GM18502 (cell line): ENCODE data around the gene RHO.
"Not testable (repeated sequence)": the region's sequence is repeated elsewhere in the genome, so short reads cannot be mapped to it uniquely, and the experiment has no call there.

ENCODE experiments used
- ATAC-seq: cut with Tn5 transposase; IDR thresholded peaks from one replicate; pipeline ENCODE4 v1.9.1; 2021; ENCODE audit warnings: mild to moderate bottlenecking; ENCODE audit not compliant: unreplicated experiment, poor library complexity

The RHO gene

DNA sequence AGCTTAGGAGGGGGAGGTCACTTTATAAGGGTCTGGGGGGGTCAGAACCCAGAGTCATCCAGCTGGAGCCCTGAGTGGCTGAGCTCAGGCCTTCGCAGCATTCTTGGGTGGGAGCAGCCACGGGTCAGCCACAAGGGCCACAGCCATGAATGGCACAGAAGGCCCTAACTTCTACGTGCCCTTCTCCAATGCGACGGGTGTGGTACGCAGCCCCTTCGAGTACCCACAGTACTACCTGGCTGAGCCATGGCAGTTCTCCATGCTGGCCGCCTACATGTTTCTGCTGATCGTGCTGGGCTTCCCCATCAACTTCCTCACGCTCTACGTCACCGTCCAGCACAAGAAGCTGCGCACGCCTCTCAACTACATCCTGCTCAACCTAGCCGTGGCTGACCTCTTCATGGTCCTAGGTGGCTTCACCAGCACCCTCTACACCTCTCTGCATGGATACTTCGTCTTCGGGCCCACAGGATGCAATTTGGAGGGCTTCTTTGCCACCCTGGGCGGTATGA is at the start of gene RHO:
TSS of gene RHO (plus strand) at position 51 of the 512 bp plus-strand sequence. CDS start at position 146, 95 bp downstream.
- ATAC-seq, result no peak

DNA sequence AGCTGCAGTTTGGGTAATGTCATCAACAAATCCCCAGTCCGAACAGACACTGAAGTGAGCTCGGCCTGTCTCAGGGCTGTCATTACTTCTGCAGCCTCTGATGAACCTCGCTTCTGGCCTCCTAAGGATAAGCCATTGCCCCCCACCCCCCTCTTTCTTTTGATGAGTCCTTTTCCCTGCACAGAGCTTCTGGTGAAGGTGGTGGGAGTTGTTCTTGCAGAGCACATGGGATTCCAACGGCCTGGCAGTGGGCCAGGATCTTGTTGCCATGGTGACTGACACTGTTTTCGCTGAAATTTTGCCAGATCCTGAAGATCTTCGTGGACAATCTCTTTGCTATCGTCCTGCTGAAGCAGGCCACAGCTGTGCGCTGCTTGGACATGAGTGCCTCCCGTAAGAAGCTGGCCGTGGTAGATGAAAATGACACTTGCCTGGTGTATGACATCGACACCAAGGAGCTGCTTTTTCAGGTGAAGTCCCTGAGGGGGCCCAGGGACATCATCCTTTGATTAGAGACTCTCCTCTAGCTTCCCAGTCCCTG is 47.1 kb upstream of the RHO start:
- ATAC-seq, result not testable (repeated sequence)

DNA sequence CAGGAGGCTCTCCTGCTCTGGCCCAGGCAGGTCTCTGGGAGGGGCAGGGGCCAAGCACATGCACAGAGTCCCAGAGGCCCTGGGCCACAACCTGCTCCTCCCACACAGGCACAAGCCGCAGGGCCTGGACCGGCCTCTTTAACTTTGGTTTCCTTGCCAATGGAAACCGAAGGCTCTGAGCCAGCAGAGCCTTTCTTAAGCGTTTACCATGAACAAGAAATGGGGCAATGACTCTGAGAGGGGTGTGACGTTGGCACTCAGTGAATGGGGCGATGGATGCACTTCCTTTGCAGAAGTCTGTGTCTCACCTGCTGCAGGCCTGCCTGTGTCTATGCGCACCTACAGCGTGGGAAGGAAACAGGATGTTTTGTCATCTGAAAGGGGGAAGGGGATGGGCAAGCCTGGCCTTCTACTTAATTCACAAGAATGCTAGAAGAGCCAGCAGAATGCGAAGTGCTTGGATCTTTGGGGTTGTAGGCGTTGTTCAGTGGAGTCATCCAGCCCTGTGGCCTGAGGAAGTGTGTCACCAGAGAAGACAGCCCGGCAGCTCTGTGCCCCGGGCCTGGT is 46.6 kb upstream of the RHO start:
- no peak for ATAC-seq

DNA sequence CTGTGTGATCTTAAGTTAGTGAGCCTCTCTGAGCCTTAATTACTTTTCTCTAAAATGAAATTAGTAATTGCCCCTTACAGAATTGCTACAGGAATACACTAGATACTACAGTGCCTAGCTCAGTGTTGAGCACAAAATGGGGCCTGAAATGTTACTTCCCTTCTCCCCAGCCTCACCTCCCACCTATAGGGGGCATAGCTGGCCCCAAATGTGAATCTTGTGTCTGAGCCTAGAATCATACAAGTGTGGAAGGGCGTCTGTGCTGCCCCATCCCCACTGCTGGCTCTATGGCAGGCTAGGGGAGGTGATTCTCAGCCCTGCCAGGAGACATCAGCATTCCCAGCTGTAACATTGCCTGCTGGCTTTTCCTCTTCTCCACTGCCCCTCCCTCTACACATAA is 45.7 kb upstream of the RHO start:
- ATAC-seq, result no peak

DNA sequence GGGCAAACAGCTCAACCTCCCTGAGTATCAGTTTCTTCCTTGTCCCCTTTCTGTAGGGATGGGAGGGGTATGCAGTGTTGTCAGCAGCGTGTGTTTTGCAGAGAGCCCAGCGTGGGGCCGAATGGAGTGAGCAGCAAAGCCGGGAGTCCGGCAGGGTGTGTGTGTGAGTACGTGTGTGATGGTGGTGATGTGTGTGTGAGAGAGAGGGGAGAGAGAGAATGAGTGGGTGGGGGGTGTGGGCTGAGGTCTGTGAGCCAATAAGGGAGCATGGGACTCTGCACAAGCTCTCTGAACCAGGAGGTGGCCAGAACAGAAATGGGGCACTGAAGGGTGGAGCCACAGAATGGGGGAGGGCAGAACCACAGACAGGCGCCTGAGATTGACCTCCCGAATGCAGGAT is 44.6 kb upstream of the RHO start:
- ATAC-seq, result no peak

DNA sequence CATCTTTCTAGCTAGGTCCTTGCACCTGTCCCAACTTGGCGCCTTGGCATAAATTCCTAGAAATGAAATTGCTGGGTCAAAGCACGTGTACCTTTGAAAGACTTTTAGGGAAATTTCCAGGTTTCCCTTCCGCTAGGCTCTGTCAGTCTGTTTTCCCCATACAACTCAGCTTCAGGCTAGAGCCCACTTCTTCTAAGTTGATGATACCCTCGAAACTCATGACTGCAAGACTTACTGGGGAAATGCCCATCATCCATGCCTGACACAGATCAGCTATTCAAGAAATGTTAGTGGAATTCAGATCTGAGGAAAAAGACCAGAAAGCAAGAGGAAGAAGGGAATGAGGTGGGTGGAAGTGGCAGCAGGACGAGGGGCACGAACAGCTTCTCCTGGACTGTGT is 43.3 kb upstream of the RHO start:
- ATAC-seq, result not testable (repeated sequence)

DNA sequence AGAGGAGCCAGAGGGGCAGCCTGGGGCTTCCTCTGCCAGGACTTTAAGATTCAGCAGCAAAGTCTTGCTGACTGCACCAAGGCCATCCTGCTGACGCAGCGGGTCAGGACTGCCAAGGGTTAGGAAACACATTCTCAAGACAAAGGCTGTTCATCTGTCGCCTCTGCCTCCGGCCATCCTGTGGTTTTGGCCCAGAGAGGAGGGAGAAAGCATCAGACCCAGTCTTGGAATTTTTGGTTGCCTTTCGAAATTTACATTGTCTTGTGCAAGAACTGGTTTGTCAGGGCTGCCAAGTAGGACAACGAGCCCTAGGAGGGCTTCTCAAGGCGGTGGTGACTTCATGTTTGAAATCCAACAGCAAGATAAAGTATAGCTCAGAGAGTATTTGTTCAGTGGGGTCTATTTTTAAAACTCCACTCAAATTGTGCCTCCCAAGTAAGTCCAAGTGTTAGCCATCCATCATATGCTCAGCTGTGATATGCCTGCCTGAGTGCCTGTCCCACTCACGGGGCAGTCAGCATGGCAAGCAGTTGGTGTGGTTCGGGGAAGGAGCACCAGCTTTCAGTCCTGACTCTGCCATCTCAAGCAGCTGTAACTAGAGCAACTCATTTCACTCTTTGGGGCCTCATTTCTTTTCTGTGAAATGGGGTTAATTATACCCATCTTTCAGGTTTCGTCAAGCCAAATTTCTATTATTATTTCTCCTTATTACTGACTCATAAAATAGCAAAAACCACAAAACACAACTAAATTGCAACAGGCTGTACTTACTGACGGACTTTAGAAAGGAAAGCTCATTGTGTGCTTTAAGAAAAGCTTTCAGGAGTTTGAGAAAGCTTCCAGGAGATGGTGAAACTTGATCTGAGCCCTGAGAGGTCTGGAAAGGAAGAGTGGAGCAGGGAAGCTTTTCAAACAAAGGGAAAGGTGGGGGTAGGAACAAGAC is 42.4 kb upstream of the RHO start:
- no peak for ATAC-seq

DNA sequence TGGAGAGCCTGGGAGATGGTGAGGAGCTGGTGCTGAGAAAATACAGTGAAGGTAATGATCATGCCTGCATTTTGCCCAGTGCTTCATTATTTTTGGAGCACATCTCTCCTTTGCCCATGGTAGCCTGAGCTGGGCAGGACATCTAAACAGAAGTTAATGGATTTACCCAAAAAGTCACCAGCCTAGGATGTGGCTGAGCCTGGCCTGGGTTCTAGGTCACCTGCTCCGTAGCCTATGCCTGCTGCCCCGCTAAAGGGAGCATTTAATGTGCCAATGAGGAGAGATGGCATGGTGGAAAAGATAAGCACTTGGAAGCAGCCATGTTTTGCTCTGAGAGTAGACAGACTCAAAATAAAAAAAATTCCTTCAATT is 41.8 kb upstream of the RHO start:
- ATAC-seq, result no peak

DNA sequence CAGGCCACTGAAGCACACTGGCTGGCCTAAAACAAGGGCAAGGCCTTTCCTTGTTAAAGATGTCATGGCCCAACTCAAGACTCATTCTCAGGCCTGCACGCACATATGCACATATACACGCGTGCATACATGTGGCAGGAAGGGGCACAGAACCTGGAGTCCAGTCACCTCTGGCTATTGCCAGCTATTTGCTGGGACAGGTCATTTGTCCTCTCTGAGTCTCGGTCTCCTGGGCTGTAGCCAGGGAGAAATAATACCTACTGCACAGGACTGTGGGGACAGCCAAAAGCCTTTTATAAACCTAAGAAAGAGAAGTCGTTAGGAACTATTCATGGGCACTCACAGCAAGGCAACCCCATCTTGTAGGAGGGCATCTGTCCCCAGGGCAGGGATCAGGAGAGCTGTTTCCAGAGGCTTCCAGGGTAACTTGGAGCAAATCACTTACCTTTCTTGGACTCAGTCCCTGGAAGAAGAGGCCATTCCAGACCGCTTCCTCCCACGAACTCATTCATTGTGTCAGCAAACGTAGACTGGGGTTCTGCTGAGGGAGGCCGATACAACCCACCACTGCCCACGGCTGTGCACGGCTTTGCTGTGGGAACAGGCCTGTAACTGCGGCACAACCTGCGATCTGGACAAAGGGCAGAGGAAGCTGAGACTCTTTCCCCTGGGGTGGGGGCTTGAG is 41.1 kb upstream of the RHO start:
- no peak for ATAC-seq

DNA sequence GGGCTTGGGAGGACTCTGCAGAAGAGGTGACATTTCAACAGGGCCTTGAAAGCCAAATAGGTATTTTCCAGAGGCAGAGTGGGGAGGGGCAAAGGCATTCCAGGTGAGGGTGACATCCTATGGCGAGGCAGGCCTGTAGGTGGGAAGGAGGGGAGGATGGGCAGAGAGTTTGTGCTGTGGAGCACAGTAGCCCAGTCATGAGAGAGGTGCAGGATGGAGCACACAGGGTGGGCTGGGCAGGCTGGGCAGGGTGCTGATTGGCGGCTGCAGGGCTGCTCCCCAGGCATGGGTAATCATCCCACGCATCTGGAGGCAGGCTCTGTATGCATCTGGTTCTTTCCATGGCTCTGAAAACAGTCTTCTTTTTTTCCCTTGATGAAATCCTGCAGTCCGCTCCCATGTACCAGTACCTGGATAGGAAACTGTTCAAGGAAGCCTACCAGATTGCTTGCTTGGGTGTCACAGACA is 40.5 kb upstream of the RHO start:
- ATAC-seq, result not testable (repeated sequence)

DNA sequence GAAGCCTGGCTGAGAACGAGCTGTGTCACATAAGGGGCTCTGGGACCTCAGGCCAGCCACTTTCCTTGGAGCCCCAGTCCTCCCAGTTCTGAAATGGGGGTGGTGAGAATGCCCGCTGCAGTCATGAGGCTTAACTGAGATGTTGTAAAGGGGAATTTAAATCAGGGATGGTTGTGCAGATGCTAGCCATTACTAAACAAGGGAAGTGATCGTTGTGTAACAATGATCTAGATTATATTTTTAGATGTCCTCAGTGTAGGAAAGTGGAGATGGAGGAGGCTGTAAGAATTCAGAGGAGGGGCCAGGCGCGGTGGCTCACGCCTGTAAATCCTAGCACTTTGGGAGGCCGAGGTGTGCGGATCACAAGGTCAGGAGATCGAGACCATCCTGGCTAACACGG is 39.2 kb upstream of the RHO start:
- ATAC-seq, result not testable (repeated sequence)

DNA sequence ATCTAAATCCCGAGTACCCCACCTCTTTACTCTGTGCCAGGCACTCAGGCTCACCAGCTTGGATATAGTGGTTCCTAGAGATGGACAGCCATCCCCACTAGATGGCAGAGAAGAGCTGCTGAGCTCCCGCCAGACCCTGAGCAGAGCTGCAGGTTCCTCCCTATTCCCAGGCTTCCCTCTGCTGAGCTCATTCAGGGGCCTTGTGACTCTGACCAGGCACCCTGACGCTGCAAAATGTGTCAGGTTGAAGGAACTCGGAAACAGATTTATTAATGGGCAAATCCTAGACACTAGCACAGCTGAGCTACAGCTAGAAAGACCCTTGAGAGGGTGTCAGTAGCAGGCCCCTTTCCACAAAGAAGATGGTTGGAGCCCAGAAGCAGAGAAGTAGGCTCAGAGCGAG is 38.2 kb upstream of the RHO start:
- peak; percentile 73 for ATAC-seq

DNA sequence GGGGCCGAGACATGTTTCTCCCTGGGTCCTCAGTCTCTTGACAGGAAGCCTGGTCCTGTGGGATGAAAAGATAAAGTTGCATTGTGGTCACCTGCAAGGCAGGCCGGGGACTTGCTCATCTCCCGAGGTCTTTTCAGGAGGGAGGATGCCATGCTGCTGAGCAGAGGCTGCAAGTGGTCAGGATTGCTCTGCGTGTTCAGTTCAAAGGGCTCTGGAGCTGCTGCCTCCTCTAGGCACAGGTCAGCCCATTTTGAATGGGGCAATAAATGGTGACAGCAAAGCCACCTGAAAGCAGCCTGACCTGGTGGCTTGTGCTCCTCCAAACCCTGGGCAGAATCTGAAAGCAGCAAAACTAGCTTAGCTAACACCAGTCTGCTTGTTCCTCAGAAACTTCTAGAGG is 37.4 kb upstream of the RHO start:
- ATAC-seq, result not testable (repeated sequence)

DNA sequence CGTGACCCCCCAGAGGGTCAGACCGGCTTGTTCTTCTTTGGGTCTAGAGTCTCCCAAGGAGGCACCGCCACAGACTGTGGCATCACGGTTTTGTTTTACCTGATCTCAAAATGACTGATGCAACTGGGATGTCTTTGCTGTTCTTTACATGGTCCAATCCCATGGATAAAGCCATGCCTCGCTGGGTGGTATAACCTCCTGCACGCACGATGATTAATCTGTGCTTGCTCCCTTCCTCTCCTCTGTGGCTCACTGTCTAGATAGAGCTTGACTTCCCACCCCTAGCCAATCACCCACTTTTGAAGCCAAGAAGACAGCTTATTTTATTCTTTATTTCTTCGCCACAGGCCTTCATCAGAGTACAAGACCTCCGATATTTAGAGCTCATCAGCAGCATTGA is 36.6 kb upstream of the RHO start:
- no peak for ATAC-seq

DNA sequence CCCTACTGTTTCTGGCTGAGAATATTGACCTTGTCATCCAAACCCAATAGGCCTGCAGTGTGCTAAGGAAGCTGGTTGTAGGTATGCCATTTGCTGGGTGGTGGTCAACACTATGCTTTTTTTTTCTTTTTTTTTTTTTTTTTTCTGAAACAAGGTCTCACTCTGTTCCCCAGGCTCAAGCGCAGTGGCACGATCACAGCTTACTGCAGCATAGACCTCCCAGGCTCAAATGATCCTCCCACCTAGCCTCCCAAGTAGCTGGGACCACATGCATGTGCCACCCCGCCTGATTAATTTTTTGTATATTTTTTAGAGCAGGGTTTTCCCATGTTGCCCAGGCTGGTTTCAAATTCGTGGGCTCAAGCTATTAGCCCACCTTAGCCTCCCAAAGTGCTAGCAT is 35.7 kb upstream of the RHO start:
- ATAC-seq, result no peak

DNA sequence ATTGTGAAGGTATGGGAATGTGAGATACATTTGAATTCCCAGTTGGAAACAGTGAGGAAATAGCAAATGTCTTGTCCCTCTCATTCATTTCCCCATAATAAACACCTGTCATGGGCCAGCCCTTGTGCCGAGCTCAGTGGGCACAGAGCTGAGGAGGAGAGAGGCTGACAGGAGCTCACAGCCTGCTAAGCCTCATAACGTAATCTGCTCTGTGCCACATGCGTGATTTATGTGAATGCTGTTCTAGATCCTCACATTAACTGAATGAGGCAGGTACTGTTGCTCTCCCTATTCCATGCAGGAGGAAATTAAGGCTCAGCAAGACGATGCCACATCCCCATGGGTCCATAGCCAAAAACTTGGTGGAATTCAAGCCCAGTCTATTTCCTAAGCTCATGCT is 35.2 kb upstream of the RHO start:
- ATAC-seq, result no peak

DNA sequence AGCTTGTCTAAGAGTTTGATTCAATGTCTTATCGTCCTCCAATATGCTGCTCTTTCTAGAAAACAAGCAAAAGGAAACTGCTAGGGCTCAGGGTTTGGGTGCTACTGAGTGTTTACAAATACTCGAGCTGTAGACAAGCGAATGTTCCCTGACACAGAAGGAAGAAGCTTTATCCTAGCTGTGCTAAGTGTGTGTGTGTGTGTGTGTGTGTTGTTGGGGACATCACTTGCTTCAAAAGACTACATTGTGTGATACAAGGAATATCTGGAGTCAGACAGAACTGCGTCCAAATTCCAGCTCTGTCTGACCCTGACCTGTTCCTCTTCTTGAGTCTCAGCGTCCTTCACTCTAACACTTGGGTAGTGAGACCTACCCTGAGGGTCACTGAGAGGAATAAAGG is 33.9 kb upstream of the RHO start:
- ATAC-seq, result not testable (repeated sequence)

DNA sequence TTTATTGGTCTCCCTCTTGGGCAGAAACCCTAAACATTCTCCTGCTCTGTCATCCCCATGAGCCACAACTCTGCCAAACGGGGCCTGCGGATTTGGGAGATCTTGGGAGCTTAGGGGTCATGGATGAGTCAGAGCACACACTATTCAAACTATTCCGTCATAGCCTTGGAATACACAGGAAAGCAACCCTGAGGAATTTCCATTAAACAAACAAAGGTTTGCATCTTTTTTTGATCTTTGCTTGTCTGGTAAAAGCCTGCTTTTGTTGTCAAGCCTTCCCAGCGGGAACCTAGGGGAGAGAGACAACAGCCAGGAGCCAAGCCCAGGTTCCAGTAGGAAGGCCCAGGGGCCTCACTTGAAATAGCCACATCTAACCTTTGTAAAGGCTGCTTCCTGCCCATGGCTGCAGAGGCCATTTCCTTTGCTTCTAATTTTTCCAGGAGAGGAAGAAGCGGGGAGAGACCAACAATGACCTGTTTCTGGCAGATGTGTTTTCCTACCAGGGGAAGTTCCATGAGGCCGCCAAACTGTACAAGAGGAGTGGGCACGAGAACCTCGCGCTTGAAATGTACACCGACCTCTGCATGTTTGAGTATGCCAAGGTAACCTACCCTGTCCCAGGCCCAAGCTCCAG is 33.3 kb upstream of the RHO start:
- not testable (repeated sequence) for ATAC-seq

DNA sequence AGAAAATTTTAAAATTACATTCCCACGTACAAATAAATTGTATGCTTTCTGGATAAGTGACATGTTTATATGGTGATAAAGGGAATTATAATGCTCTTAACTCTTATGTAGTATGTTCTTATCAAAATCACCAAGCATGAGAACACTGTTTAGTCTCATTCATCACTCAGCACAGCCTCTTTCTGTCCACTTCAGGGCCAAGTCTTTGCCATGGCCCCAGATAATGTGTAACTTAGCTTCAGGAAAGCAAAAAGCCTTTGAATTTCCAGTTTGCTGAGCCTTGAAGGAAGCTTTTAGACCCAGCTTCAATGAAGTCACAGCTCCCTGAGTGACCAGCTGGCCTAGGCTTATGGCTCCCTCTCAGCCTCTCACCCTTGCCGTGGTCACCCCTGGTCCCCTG is 30.6 kb upstream of the RHO start:
- not testable (repeated sequence) for ATAC-seq
